Measurements from ENCODE around the gene ELFN2. TPM values are rescaled to one million over a fixed set of nuclear protein-coding genes. Genes with fewer than 3 reads are reported as not detected.
A peak's percentile ranks its signal among the peaks of the same experiment; 100 is the strongest.

ELFN2 gene
- total RNA-seq, 2 experiments from 2014 or later: 0.63 to 1.8 TPM

- POLR2A ChIA-PET: interaction anchor here (0.6 kb wide), 1 partner anchor 10 kb away, joined by 3 read pairs; no protein-coding TSS in a partner anchor
- peak overlapping the region; percentile 64 for H3K27ac ChIP-seq (ENCODE audit: low read depth, low read length, poor library complexity, severe bottlenecking)
- TF ChIP-seq CTCF (conservative IDR thresholded peaks at IDR 0.05; ENCODE audit: low read length): no peak
- no peak for TF ChIP-seq EZH2phosphoT487 (IDR thresholded peaks at IDR 0.05; ENCODE audit: borderline replicate concordance, low read depth, low read length)
- no peaks in the 10 kb centered on the region for H3K79me2 ChIP-seq (ENCODE audit: insufficient read depth, low read depth, low read length)
- H3K36me3 ChIP-seq (ENCODE audit: insufficient read depth, low read length): no peaks in the 10 kb centered on the region
- no peaks in the 10 kb centered on the region for H3K9me2 ChIP-seq (ENCODE audit: insufficient read depth, low read length)
- H3K4me1 ChIP-seq (ENCODE audit: insufficient read depth, low read length, poor library complexity, severe bottlenecking): peaks cover 57% of the 10 kb centered on the region
- no peak overlapping the region for H3K4me2 ChIP-seq (ENCODE audit: low read length)
- BruUV-seq (replicated peaks): no TSS peak
- H3K4me3 ChIP-seq (ENCODE audit: low read depth, low read length, poor library complexity, severe bottlenecking): no peak overlapping the region
- no peaks in the 10 kb centered on the region for H4K20me1 ChIP-seq (ENCODE audit: insufficient read depth, low read length)
- no peak for DNase-seq (ENCODE audit: low spot score)
- H2AFZ ChIP-seq (ENCODE audit: low read length): peak overlapping the region; percentile 66; the same call in 1 of the 2 replicates
- intact Hi-C loops (cut with micrococcal nuclease; ENCODE audit: unreplicated experiment): no loop called here
- no peaks in the 10 kb centered on the region for H3K9me3 ChIP-seq (ENCODE audit: low read length)
- CTCF ChIA-PET (ENCODE audit: unreplicated experiment): interaction anchor here (0.6 kb wide), 1 partner anchor 48 kb away, joined by 3 read pairs; no protein-coding TSS in a partner anchor
Measured at GRCh38 chr22:37369483-37369882, 57.8 kb downstream of the ELFN2 start.

DNA sequence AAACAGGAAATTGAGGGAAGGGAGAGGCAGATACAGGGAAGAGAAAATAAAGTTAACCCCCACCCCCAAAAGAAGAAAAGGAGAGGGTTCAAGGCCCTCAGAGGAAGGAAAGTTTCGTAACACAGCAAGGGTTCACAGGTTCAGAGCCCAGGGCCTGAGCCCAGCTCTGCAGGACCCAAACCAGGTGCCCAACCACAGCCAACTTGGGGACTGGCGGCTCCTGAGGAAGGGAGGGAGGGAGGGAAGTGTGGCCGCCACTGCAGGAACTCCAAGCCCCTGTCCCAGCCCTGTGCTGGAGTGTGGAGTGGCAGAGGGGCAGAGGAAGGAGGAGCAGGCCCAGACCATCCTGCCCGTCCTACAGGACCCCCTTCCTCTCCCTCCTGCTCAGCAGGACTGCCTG, 59.2 kb downstream of the ELFN2 start:
- no peaks in the 10 kb centered on the region for H3K36me3 ChIP-seq (ENCODE audit: insufficient read depth, low read length)
- H3K4me2 ChIP-seq (ENCODE audit: low read length): no peak overlapping the region
- intact Hi-C loops (cut with micrococcal nuclease; ENCODE audit: unreplicated experiment): no loop called here
- DNase-seq (ENCODE audit: low spot score): no peak
- H3K4me3 ChIP-seq (ENCODE audit: low read depth, low read length, poor library complexity, severe bottlenecking): no peak overlapping the region
- no peaks in the 10 kb centered on the region for H3K79me2 ChIP-seq (ENCODE audit: insufficient read depth, low read depth, low read length)
- H3K27ac ChIP-seq (ENCODE audit: low read depth, low read length, poor library complexity, severe bottlenecking): no peak overlapping the region
- H2AFZ ChIP-seq (ENCODE audit: low read length): no peak overlapping the region
- ChIA-PET CTCF (ENCODE audit: unreplicated experiment) (no interaction called here), POLR2A (no interaction called here)
- TF ChIP-seq EZH2phosphoT487 (IDR thresholded peaks at IDR 0.05; ENCODE audit: borderline replicate concordance, low read depth, low read length) (no peak), CTCF (conservative IDR thresholded peaks at IDR 0.05; ENCODE audit: low read length) (no peak)
- no TSS peak for BruUV-seq (replicated peaks)
- H3K9me3 ChIP-seq (ENCODE audit: low read length): no peaks in the 10 kb centered on the region
- no peaks in the 10 kb centered on the region for H4K20me1 ChIP-seq (ENCODE audit: insufficient read depth, low read length)
- H3K4me1 ChIP-seq (ENCODE audit: insufficient read depth, low read length, poor library complexity, severe bottlenecking): peaks cover 56% of the 10 kb centered on the region
- no peaks in the 10 kb centered on the region for H3K9me2 ChIP-seq (ENCODE audit: insufficient read depth, low read length)

DNA sequence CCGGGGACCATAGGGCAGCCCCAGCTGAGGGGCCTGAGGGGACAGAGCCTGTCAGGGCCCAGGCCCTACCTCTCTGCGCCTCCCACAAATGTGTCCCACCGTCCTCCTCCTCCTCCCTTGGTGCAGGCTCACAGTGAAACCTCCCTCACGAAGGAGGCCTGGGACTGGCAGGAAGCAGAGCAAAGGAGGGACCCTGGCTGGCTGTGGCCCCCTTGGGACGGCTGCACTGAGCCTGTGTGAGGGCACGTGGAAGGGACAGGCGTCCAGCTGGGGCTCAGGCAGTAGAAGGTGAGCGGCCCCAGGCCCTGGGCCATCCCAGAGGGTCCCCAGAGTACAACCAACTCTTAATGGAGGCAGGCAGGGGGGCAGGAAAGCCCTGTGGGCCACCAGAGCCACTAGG, 60.7 kb downstream of the ELFN2 start:
- Histone ChIP-seq H3K9me3 (ENCODE audit: low read length) (no peaks in the 10 kb centered on the region), H3K36me3 (ENCODE audit: insufficient read depth, low read length) (no peaks in the 10 kb centered on the region), H3K9me2 (ENCODE audit: insufficient read depth, low read length) (no peaks in the 10 kb centered on the region), H3K4me1 (ENCODE audit: insufficient read depth, low read length, poor library complexity, severe bottlenecking) (peaks cover 42% of the 10 kb centered on the region), H3K27ac (ENCODE audit: low read depth, low read length, poor library complexity, severe bottlenecking) (no peak overlapping the region), H3K79me2 (ENCODE audit: insufficient read depth, low read depth, low read length) (no peaks in the 10 kb centered on the region), H3K4me2 (ENCODE audit: low read length) (peak overlapping the region; percentile 0; the same call in 1 of the 2 replicates), H3K4me3 (ENCODE audit: low read depth, low read length, poor library complexity, severe bottlenecking) (no peak overlapping the region), H2AFZ (ENCODE audit: low read length) (peak overlapping the region; percentile 4; the same call in 1 of the 2 replicates), H4K20me1 (ENCODE audit: insufficient read depth, low read length) (no peaks in the 10 kb centered on the region)
- CTCF ChIA-PET (ENCODE audit: unreplicated experiment): no interaction called here
- intact Hi-C loops (cut with micrococcal nuclease; ENCODE audit: unreplicated experiment): no loop called here
- POLR2A ChIA-PET: no interaction called here
- no TSS peak for BruUV-seq (replicated peaks)
- no peak for DNase-seq (ENCODE audit: low spot score)
- TF ChIP-seq CTCF (conservative IDR thresholded peaks at IDR 0.05; ENCODE audit: low read length) (no peak), EZH2phosphoT487 (IDR thresholded peaks at IDR 0.05; ENCODE audit: borderline replicate concordance, low read depth, low read length) (no peak)

Data from OCI-LY7 (cell line).